Peyer's patch (tissue), 4 donors: ENCODE data around the gene NANOS3.

Experiments
- POLR2A ChIP-seq, 2 donors: fragments of 450-650 bp; IDR thresholded peaks; one replicate each; pipeline ENCODE4 v1.5.1; 2017; ENCODE audit warnings: antibody characterized with exemption in 2 of 2, mild to moderate bottlenecking in 2 of 2, moderate library complexity in 2 of 2
- TF ChIP-seq, protein P1 (sequence below), 6 experiments: fragments of 450-650 bp in 4 of 6; fragments of 200-600 bp in 2 of 6; sonication (generic) in 1 of 6; IDR thresholded peaks; one replicate each; pipeline ENCODE4 v1.5.1; 2017 to 2019; ENCODE audit warnings: antibody characterized with exemption in 6 of 6, mild to moderate bottlenecking in 3 of 6, moderate library complexity in 1 of 6

GRCh38 chr19:13887018-13887436, 10.1 kb downstream of the NANOS3 start:
- TF ChIP-seq, protein P1, sequence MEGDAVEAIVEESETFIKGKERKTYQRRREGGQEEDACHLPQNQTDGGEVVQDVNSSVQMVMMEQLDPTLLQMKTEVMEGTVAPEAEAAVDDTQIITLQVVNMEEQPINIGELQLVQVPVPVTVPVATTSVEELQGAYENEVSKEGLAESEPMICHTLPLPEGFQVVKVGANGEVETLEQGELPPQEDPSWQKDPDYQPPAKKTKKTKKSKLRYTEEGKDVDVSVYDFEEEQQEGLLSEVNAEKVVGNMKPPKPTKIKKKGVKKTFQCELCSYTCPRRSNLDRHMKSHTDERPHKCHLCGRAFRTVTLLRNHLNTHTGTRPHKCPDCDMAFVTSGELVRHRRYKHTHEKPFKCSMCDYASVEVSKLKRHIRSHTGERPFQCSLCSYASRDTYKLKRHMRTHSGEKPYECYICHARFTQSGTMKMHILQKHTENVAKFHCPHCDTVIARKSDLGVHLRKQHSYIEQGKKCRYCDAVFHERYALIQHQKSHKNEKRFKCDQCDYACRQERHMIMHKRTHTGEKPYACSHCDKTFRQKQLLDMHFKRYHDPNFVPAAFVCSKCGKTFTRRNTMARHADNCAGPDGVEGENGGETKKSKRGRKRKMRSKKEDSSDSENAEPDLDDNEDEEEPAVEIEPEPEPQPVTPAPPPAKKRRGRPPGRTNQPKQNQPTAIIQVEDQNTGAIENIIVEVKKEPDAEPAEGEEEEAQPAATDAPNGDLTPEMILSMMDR (IDR thresholded peaks at IDR 0.05): no peak
- TF ChIP-seq POLR2A (IDR thresholded peaks at IDR 0.05): no peak
